ENCODE results near the gene PDE3A.

The PDE3A gene

DNA sequence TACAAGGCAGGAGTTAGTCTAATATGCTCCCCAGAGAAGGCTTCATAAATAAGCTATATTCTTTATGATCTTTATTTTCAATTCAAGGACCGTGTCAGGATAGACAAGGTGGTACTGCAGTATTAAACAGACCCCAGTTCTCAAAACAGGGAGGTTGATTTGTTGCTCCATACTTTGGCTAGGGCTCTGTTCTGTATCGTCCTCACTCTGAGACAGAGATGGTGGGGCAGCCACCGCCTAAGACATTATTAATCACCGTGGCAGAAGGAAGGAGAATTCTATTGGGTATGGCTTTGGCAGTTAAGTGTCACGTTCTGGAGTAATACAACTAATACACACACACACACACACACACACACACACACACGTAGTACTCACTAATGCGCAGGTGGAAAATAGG, 209.8 kb downstream of the PDE3A start:
- DNase-seq (ENCODE audit: extremely low read depth, insufficient read length), result no peak
- no peaks in the 10 kb centered on the region for H3K36me3 ChIP-seq (ENCODE audit: control insufficient read depth, insufficient read depth, low read length)
- H3K27me3 ChIP-seq (replicated peaks; ENCODE audit: control insufficient read depth, insufficient read depth, low read length), result no peaks in the 10 kb centered on the region
- H3K4me3 ChIP-seq (replicated peaks; ENCODE audit: low read depth, low read length), result no peak overlapping the region
- TF ChIP-seq, protein P1, sequence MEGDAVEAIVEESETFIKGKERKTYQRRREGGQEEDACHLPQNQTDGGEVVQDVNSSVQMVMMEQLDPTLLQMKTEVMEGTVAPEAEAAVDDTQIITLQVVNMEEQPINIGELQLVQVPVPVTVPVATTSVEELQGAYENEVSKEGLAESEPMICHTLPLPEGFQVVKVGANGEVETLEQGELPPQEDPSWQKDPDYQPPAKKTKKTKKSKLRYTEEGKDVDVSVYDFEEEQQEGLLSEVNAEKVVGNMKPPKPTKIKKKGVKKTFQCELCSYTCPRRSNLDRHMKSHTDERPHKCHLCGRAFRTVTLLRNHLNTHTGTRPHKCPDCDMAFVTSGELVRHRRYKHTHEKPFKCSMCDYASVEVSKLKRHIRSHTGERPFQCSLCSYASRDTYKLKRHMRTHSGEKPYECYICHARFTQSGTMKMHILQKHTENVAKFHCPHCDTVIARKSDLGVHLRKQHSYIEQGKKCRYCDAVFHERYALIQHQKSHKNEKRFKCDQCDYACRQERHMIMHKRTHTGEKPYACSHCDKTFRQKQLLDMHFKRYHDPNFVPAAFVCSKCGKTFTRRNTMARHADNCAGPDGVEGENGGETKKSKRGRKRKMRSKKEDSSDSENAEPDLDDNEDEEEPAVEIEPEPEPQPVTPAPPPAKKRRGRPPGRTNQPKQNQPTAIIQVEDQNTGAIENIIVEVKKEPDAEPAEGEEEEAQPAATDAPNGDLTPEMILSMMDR (IDR thresholded peaks at IDR 0.05; ENCODE audit: insufficient read depth, low read length, poor library complexity, severe bottlenecking), result no peak

DNA sequence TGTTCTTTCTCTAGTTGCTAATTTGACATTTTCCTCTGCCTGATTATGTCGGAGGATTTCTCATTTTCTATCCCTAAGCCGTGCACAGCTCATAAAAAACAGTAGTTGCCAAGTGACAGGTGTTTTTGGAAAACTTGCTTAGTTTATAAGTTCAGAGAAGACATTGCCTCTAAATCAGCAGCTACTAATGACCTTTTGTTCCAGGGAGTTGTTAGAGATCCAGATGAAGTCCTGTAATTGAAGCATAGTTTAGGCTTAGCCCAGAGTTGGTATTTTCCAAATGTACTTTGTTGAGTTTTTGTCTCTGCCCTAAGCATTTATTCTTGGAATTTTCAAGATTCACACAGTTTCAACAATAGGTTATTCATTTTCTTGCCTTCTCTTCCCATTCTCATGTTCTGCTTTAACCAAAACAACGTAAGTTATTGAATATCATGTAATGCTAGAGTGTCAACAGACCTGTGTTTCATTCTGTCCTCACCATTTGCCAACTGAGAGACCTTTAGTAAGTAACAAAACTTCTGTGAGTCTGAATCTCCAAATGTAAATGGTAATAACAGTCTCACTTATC, 216.8 kb downstream of the PDE3A start:
- Histone ChIP-seq H3K27me3 (replicated peaks; ENCODE audit: control insufficient read depth, insufficient read depth, low read length) (no peaks in the 10 kb centered on the region), H3K4me3 (replicated peaks; ENCODE audit: low read depth, low read length) (no peak overlapping the region), H3K36me3 (ENCODE audit: control insufficient read depth, insufficient read depth, low read length) (no peaks in the 10 kb centered on the region)
- DNase-seq (ENCODE audit: extremely low read depth, insufficient read length), result no peak
- TF ChIP-seq, protein P1 (IDR thresholded peaks at IDR 0.05; ENCODE audit: insufficient read depth, low read length, poor library complexity, severe bottlenecking), result no peak

DNA sequence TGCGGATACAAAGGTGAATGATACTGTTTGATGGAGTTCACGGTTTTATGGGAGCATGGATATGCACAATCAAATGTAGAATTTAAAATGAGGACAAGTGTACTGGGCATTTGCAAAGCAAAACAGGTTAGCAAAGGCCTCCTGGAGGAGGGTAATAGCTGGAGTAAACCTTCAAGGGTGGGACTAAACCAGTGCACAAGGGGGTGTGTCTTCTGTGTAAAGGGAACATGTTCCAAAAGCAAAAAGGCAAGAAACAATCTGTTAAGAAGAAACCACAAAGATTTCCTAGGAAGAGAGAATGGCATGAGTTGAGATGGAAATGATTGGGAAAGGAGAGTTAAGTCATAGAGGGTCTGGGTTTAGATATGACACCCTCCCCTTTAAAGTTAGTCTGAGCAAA, 217.6 kb downstream of the PDE3A start:
- H3K36me3 ChIP-seq (ENCODE audit: control insufficient read depth, insufficient read depth, low read length), result no peaks in the 10 kb centered on the region
- no peaks in the 10 kb centered on the region for H3K27me3 ChIP-seq (replicated peaks; ENCODE audit: control insufficient read depth, insufficient read depth, low read length)
- TF ChIP-seq, protein P1 (IDR thresholded peaks at IDR 0.05; ENCODE audit: insufficient read depth, low read length, poor library complexity, severe bottlenecking), result no peak
- no peak overlapping the region for H3K4me3 ChIP-seq (replicated peaks; ENCODE audit: low read depth, low read length)
- DNase-seq (ENCODE audit: extremely low read depth, insufficient read length), result no peak

DNA sequence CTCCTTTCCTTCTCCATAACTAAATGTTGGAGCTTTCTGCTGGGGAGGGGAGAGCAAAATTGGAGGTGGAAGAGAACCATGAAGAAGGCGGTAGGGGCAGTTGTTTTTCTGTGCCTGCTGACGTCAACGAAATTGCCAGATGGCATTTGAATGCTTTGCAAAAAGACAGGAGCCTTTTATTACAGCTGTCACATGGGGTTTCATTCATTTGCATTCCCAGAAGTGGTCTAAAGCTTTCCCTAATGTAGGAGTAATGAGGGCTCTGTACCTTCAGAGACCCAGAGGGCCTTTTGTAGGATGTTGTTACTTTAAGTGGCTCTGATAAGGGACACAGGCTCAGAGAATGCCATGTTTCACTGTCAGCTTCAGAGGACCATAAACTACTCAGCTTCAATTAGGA, 219.7 kb downstream of the PDE3A start:
- TF ChIP-seq, protein P1 (IDR thresholded peaks at IDR 0.05; ENCODE audit: insufficient read depth, low read length, poor library complexity, severe bottlenecking), result no peak
- H3K27me3 ChIP-seq (replicated peaks; ENCODE audit: control insufficient read depth, insufficient read depth, low read length), result no peaks in the 10 kb centered on the region
- no peaks in the 10 kb centered on the region for H3K36me3 ChIP-seq (ENCODE audit: control insufficient read depth, insufficient read depth, low read length)
- no peak for DNase-seq (ENCODE audit: extremely low read depth, insufficient read length)
- H3K4me3 ChIP-seq (replicated peaks; ENCODE audit: low read depth, low read length), result no peak overlapping the region

DNA sequence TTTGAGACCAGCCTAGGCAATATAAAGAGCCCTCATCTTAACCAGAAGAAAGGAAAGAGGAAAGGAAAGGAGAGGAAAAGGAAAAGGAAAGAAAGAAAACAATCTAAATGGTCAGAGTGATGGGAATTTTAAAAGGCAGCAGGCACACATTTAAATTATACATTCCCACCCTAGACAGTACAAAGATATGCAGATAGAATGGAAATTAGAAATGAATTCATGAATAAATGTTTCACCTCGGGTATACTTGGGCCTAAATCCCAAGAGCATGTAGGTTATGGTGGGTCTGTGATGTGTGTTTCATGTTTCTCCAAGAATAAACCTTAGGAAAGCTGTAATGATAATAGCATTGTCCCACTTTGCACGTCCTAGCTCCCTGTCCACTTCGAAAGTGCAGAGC, 222.2 kb downstream of the PDE3A start:
- Histone ChIP-seq H3K36me3 (ENCODE audit: control insufficient read depth, insufficient read depth, low read length) (no peaks in the 10 kb centered on the region), H3K27me3 (replicated peaks; ENCODE audit: control insufficient read depth, insufficient read depth, low read length) (no peaks in the 10 kb centered on the region)
- no peak for DNase-seq (ENCODE audit: extremely low read depth, insufficient read length)

More for the DNA sequence above, 222.2 kb downstream of the PDE3A start:
- TF ChIP-seq, protein P1 (IDR thresholded peaks at IDR 0.05; ENCODE audit: insufficient read depth, low read length, poor library complexity, severe bottlenecking), result no peak
- no peak overlapping the region for H3K4me3 ChIP-seq (replicated peaks; ENCODE audit: low read depth, low read length)
